ENCODE measurements around the gene HSPD1. TPM values are rescaled to one million over a fixed set of nuclear protein-coding genes. Genes with fewer than 3 reads are reported as not detected.

Gene HSPD1
- polyA plus RNA-seq, 4 donors = 502 to 695 (median 576) TPM

- no peak for DNase-seq (ENCODE audit: low read depth in 4 of 4, low spot score in 2 of 4)
Measured at GRCh38 chr2:197446844-197447243, 52.8 kb downstream of the HSPD1 start.

GRCh38 chr2:197445746-197446145, 53.9 kb downstream of the HSPD1 start:
- no peak for DNase-seq (ENCODE audit: low read depth in 4 of 4, low spot score in 2 of 4)

- no peak for DNase-seq (ENCODE audit: low read depth in 4 of 4, low spot score in 2 of 4)
Measured at GRCh38 chr2:197442857-197443256, 56.8 kb downstream of the HSPD1 start.

GRCh38 chr2:197437380-197437779, 62.3 kb downstream of the HSPD1 start:
- DNase-seq (ENCODE audit: low read depth in 4 of 4, low spot score in 2 of 4) = no peak

Other genes starting within 250 kb of the HSPD1 start
- 10 to 100 TPM in 3 of 4 donors, 1 to 10 TPM in 1; 9.8 to 15.7 (median 12.6) TPM for gene ANKRD44, start 189.1 kb downstream of the HSPD1 start, polyA plus RNA-seq (ENCODE audit: insufficient read length in 4 of 4)
- 100 to 1,000 TPM; 455 to 654 (median 557) TPM for gene SF3B1, start 64.8 kb downstream of the HSPD1 start, polyA plus RNA-seq (ENCODE audit: insufficient read length in 4 of 4)
- gene COQ10B, start 46.3 kb downstream of the HSPD1 start, polyA plus RNA-seq (ENCODE audit: insufficient read length in 4 of 4) = 10 to 100 TPM; 12.8 to 20.3 (median 16.3) TPM
- 100 to 1,000 TPM; 213 to 307 (median 255) TPM for gene HSPE1, start 539 bp upstream of the HSPD1 start, polyA plus RNA-seq (ENCODE audit: insufficient read length in 4 of 4)
- 10 to 100 TPM; 35.5 to 58.7 (median 47.3) TPM for gene MOB4, start 16.2 kb upstream of the HSPD1 start, polyA plus RNA-seq (ENCODE audit: insufficient read length in 4 of 4)
- gene RFTN2, start 175.7 kb upstream of the HSPD1 start, polyA plus RNA-seq (ENCODE audit: insufficient read length in 4 of 4) = 10 to 100 TPM; 17.0 to 23.3 (median 21.2) TPM
- 1 to 10 TPM; 7.1 to 8.7 (median 8.0) TPM for gene MARS2, start 205.5 kb upstream of the HSPD1 start, polyA plus RNA-seq (ENCODE audit: insufficient read length in 4 of 4)